H9 (cell line): ENCODE data around the gene VAPA. TPM values are rescaled to one million over a fixed set of nuclear protein-coding genes. Genes with fewer than 3 reads are reported as not detected.

ENCODE experiments used
- DNase-seq: peaks from one replicate; pipeline ENCODE4 v3.0.0-alpha.2; 2017
- H2AFZ ChIP-seq: one replicate; pipeline ENCODE4 v1.6.1; 2013; ENCODE audit warnings: mild to moderate bottlenecking, low read length, control low read depth, moderate library complexity
- H2AK5ac ChIP-seq: 2 replicates; pipeline ENCODE4 v1.6.1; 2013; ENCODE audit warnings: low read length, control low read depth, mixed read lengths; ENCODE audit not compliant: insufficient read length
- H2BK120ac ChIP-seq: one replicate; pipeline ENCODE4 v1.6.1; 2013; ENCODE audit warnings: low read depth, mild to moderate bottlenecking, low read length, control low read depth, inconsistent platforms; ENCODE audit not compliant: poor library complexity, severe bottlenecking
- H2BK12ac ChIP-seq: 2 replicates; pipeline ENCODE4 v1.6.1; 2013; ENCODE audit warnings: low read length, control low read depth, mixed read lengths, low read depth; ENCODE audit not compliant: insufficient read length
- H2BK15ac ChIP-seq: 2 replicates; pipeline ENCODE4 v1.6.1; 2013; ENCODE audit warnings: low read depth, low read length, control low read depth
- H2BK20ac ChIP-seq: one replicate; pipeline ENCODE4 v1.6.1; 2013; ENCODE audit warnings: low read depth, mild to moderate bottlenecking, low read length, control low read depth, inconsistent platforms; ENCODE audit not compliant: poor library complexity, severe bottlenecking
- H2BK5ac ChIP-seq: 2 replicates; pipeline ENCODE4 v1.6.1; 2013; ENCODE audit warnings: low read length, control low read depth, mixed read lengths; ENCODE audit not compliant: insufficient read length
- H3K14ac ChIP-seq: 2 replicates; pipeline ENCODE4 v1.6.1; 2013; ENCODE audit warnings: low read length, control low read depth; ENCODE audit not compliant: insufficient read depth
- H3K18ac ChIP-seq: 2 replicates; pipeline ENCODE4 v1.6.1; 2013; ENCODE audit warnings: low read depth, mild to moderate bottlenecking, mixed read lengths, low read length, control low read depth; ENCODE audit not compliant: insufficient read length
- H3K23ac ChIP-seq: 2 replicates; pipeline ENCODE4 v1.6.1; 2013; ENCODE audit warnings: low read length, control low read depth, mixed read lengths, low read depth; ENCODE audit not compliant: insufficient read length
- H3K23me2 ChIP-seq: 2 replicates; pipeline ENCODE4 v1.6.1; 2013; ENCODE audit warnings: low read depth, mild to moderate bottlenecking, mixed read lengths, low read length, control low read depth; ENCODE audit not compliant: insufficient read length, poor library complexity, severe bottlenecking
- H3K27ac ChIP-seq: 2 replicates; pipeline ENCODE4 v1.5.1; 2013; ENCODE audit warnings: low read length, control low read depth, mixed read lengths, low read depth; ENCODE audit not compliant: insufficient read length
- H3K27me3 ChIP-seq: 2 replicates; pipeline ENCODE4 v1.6.1; 2013; ENCODE audit warnings: low read length, control low read depth, inconsistent platforms; ENCODE audit not compliant: insufficient read depth
- H3K4ac ChIP-seq: 2 replicates; pipeline ENCODE4 v1.6.1; 2013; ENCODE audit warnings: low read depth, mild to moderate bottlenecking, control low read depth, inconsistent platforms, low read length, moderate library complexity
- H3K4me1 ChIP-seq: 2 replicates; pipeline ENCODE4 v1.6.1; 2013; ENCODE audit warnings: low read length, control low read depth, inconsistent platforms; ENCODE audit not compliant: insufficient read depth
- H3K4me2 ChIP-seq: 2 replicates; pipeline ENCODE4 v1.6.1; 2013; ENCODE audit warnings: low read length, control low read depth, mixed read lengths; ENCODE audit not compliant: insufficient read length, insufficient read depth
- H3K56ac ChIP-seq: 2 replicates; pipeline ENCODE4 v1.6.1; 2013; ENCODE audit warnings: low read depth, mild to moderate bottlenecking, mixed read lengths, low read length, control low read depth; ENCODE audit not compliant: insufficient read length
- H3K79me1 ChIP-seq: 2 replicates; pipeline ENCODE4 v1.6.1; 2013; ENCODE audit warnings: low read depth, mild to moderate bottlenecking, moderate library complexity, low read length, control low read depth, inconsistent platforms; ENCODE audit not compliant: insufficient read depth, poor library complexity, severe bottlenecking
- H3K79me2 ChIP-seq: 2 replicates; pipeline ENCODE4 v1.6.1; 2013; ENCODE audit warnings: low read length, control low read depth, inconsistent platforms; ENCODE audit not compliant: insufficient read depth
- H3K9ac ChIP-seq: 2 replicates; pipeline ENCODE4 v1.6.1; 2013; ENCODE audit warnings: low read length, control low read depth, mixed read lengths; ENCODE audit not compliant: insufficient read length; ENCODE audit errors: extremely low read depth
- H3K9me3 ChIP-seq: one replicate; pipeline ENCODE4 v1.6.1; 2013; ENCODE audit warnings: low read depth, low read length, inconsistent platforms; ENCODE audit not compliant: control insufficient read depth
- H3T11ph ChIP-seq: one replicate; pipeline ENCODE4 v1.6.1; 2013; ENCODE audit warnings: mild to moderate bottlenecking, low read length, control low read depth, inconsistent platforms
- H4K20me1 ChIP-seq: one replicate; pipeline ENCODE4 v1.6.1; 2013; ENCODE audit not compliant: control insufficient read depth, insufficient read length, insufficient read depth
- H4K5ac ChIP-seq: 2 replicates; pipeline ENCODE4 v1.6.1; 2013; ENCODE audit warnings: low read depth, mild to moderate bottlenecking, mixed read lengths, low read length, control low read depth; ENCODE audit not compliant: insufficient read length
- H4K8ac ChIP-seq: replicated peaks from 2 replicates; pipeline ENCODE4 v1.6.1; 2013; ENCODE audit warnings: low read length, control low read depth, mixed read lengths, low read depth; ENCODE audit not compliant: insufficient read length
- H4K91ac ChIP-seq: 2 replicates; pipeline ENCODE4 v1.6.1; 2013; ENCODE audit warnings: low read depth, mild to moderate bottlenecking, moderate library complexity, mixed read lengths, low read length, control low read depth; ENCODE audit not compliant: insufficient read length
- H3K27ac Mint-ChIP-seq, 3 experiments: 2 replicates in 2 of 3; 3 replicates in 1 of 3; pipeline ENCODE4 v1.8.0; 2020 to 2021; ENCODE audit warnings: mixed read lengths in 3 of 3, mild to moderate bottlenecking in 1 of 3, moderate library complexity in 1 of 3
- H3K27me3 Mint-ChIP-seq: 2 replicates; pipeline ENCODE4 v1.8.0; 2021; ENCODE audit warnings: low read depth, mild to moderate bottlenecking, moderate library complexity, mixed read lengths
- H3K36me3 Mint-ChIP-seq, 3 experiments: 2 replicates in 2 of 3; 3 replicates in 1 of 3; pipeline ENCODE4 v1.8.0; 2020 to 2021; ENCODE audit warnings: low read depth in 3 of 3, mixed read lengths in 3 of 3; ENCODE audit not compliant: insufficient read depth in 1 of 3
- H3K4me1 Mint-ChIP-seq, 2 experiments: 2 replicates each; pipeline ENCODE4 v1.8.0; 2020; ENCODE audit warnings: mixed read lengths in 2 of 2
- H3K4me3 Mint-ChIP-seq, 2 experiments: 2 replicates in 1 of 2; 3 replicates in 1 of 2; pipeline ENCODE4 v1.8.0; 2020 to 2021; ENCODE audit warnings: mild to moderate bottlenecking in 2 of 2, mixed read lengths in 2 of 2, moderate library complexity in 1 of 2
- H3K9me3 Mint-ChIP-seq, 2 experiments: 2 replicates in 1 of 2; 3 replicates in 1 of 2; pipeline ENCODE4 v1.8.0; 2020; ENCODE audit warnings: mild to moderate bottlenecking in 2 of 2, mixed read lengths in 2 of 2, moderate library complexity in 1 of 2
- WGBS: extraction: QIAGEN DNeasy Blood & Tissue Kit; methylation state at CpG from one replicate; pipeline ENCODE4 v1.1.7; 2013; ENCODE audit warnings: missing lambda C conversion rate, low lambda C conversion rate, mixed read lengths; ENCODE audit not compliant: insufficient read length; ENCODE audit errors: extremely low coverage; 5-methylcytosine and 5-hydroxymethylcytosine counted together
- total RNA-seq: library from RNA; stranded (reverse); gene quantifications from 2 replicates; pipeline ENCODE4 v1.2.1, GENCODE V29; 2021
- TF ChIP-seq, protein P1 (sequence below): fragments of 200-600 bp; sonication (generic); conservative IDR thresholded peaks from 3 replicates; pipeline ENCODE4 v1.8.0; 2021; ENCODE audit warnings: antibody characterized with exemption, mild to moderate bottlenecking

The VAPA gene
- total RNA-seq, 1 experiment from 2014 or later, result 141 TPM

- Histone ChIP-seq H3K27me3 (no peaks in the 10 kb centered on the region), H4K5ac (no peak overlapping the region), H3K23ac (no peak overlapping the region), H3K23me2 (no peaks in the 10 kb centered on the region), H3K79me1 (no peaks in the 10 kb centered on the region), H3K4me1 (peaks cover 3% of the 10 kb centered on the region; the same call in 1 of the 2 replicates), H4K20me1 (no peaks in the 10 kb centered on the region), H3K27ac (no peak overlapping the region), H3K4ac (no peak overlapping the region), H4K91ac (no peak overlapping the region), H2BK5ac (no peak overlapping the region), H2BK20ac (no peak overlapping the region), H3K9me3 (no peaks in the 10 kb centered on the region), H2BK120ac (no peak overlapping the region), H2BK15ac (no peak overlapping the region), H3K4me2 (no peak overlapping the region), H2AK5ac (no peak overlapping the region), H3K14ac (no peak overlapping the region), H3K9ac (no peak overlapping the region), H3K18ac (no peak overlapping the region), H3T11ph (no peak overlapping the region), H2BK12ac (no peak overlapping the region), H4K8ac (no peak overlapping the region), H3K56ac (no peak overlapping the region), H2AFZ (no peak overlapping the region), H3K79me2 (no peaks in the 10 kb centered on the region)
- peak overlapping the region in 1 of 3 experiments; percentile 16; a peak in 3 of 7 replicates for H3K27ac Mint-ChIP-seq
- no peak for DNase-seq
- H3K27me3 Mint-ChIP-seq, result peaks cover 2% of the 10 kb centered on the region; the same call in 1 of the 2 replicates
- H3K4me3 Mint-ChIP-seq, result no peak overlapping the region
- TF ChIP-seq, protein P1, sequence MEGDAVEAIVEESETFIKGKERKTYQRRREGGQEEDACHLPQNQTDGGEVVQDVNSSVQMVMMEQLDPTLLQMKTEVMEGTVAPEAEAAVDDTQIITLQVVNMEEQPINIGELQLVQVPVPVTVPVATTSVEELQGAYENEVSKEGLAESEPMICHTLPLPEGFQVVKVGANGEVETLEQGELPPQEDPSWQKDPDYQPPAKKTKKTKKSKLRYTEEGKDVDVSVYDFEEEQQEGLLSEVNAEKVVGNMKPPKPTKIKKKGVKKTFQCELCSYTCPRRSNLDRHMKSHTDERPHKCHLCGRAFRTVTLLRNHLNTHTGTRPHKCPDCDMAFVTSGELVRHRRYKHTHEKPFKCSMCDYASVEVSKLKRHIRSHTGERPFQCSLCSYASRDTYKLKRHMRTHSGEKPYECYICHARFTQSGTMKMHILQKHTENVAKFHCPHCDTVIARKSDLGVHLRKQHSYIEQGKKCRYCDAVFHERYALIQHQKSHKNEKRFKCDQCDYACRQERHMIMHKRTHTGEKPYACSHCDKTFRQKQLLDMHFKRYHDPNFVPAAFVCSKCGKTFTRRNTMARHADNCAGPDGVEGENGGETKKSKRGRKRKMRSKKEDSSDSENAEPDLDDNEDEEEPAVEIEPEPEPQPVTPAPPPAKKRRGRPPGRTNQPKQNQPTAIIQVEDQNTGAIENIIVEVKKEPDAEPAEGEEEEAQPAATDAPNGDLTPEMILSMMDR, result no peak
- H3K9me3 Mint-ChIP-seq, result peaks cover 0 to 3% of the 10 kb centered on the region in 2 experiments; a peak in 1 of 5 replicates
- WGBS, result no CpG with 5 or more reads among the region's 7 CpGs
- peaks cover 11 to 16% of the 10 kb centered on the region in 2 experiments for H3K4me1 Mint-ChIP-seq
- H3K36me3 Mint-ChIP-seq, result no peaks in the 10 kb centered on the region
These were observed 13.1 kb upstream of the VAPA start for GRCh38 chr18:9900699-9901098.
